ENCODE results near the gene ANKRD9.

The ANKRD9 gene

GRCh38 chr14:102471921-102472790, 37.4 kb downstream of the ANKRD9 start:
- no peak overlapping the region for H3K9ac ChIP-seq (ENCODE audit: low read length)
- no peak overlapping the region for H3K4me3 ChIP-seq (ENCODE audit: insufficient read depth, low read length, poor library complexity, severe bottlenecking)
- no peaks in the 10 kb centered on the region for H4K20me1 ChIP-seq (ENCODE audit: low read depth, low read length)
- H3K4me2 ChIP-seq (ENCODE audit: low read depth, low read length, poor library complexity, severe bottlenecking) = no peak overlapping the region
- no peaks in the 10 kb centered on the region for H3K27me3 ChIP-seq (ENCODE audit: low read length)
- no peaks in the 10 kb centered on the region for H3K79me2 ChIP-seq (ENCODE audit: insufficient read depth, low read length)
- no peak overlapping the region for H3K27ac ChIP-seq (ENCODE audit: low read depth, low read length)
- H3K9me2 ChIP-seq (replicated peaks; ENCODE audit: insufficient read depth, low read length) = no peaks in the 10 kb centered on the region
- H2AFZ ChIP-seq (ENCODE audit: low read depth, low read length, severe bottlenecking) = no peak overlapping the region
- no peaks in the 10 kb centered on the region for H3F3A ChIP-seq (ENCODE audit: insufficient read depth)
- TF ChIP-seq CTCF (IDR thresholded peaks at IDR 0.05; ENCODE audit: insufficient read depth, low read length, poor library complexity, severe bottlenecking) = no peak
- TF ChIP-seq EZH2phosphoT487 (conservative IDR thresholded peaks at IDR 0.05; ENCODE audit: low read length) = no peak
- no peaks in the 10 kb centered on the region for H3K9me3 ChIP-seq (ENCODE audit: insufficient read depth, low read length)
- H3K36me3 ChIP-seq (ENCODE audit: low read length) = no peaks in the 10 kb centered on the region

- no peak overlapping the region for H3K27ac ChIP-seq (ENCODE audit: low read depth, low read length)
- no peak overlapping the region for H2AFZ ChIP-seq (ENCODE audit: low read depth, low read length, severe bottlenecking)
- H3F3A ChIP-seq (ENCODE audit: insufficient read depth) = no peaks in the 10 kb centered on the region
- no peak for TF ChIP-seq EZH2phosphoT487 (conservative IDR thresholded peaks at IDR 0.05; ENCODE audit: low read length)
- TF ChIP-seq CTCF (IDR thresholded peaks at IDR 0.05; ENCODE audit: insufficient read depth, low read length, poor library complexity, severe bottlenecking) = no peak
- H3K4me3 ChIP-seq (ENCODE audit: insufficient read depth, low read length, poor library complexity, severe bottlenecking) = no peak overlapping the region
- H3K9me3 ChIP-seq (ENCODE audit: insufficient read depth, low read length) = no peaks in the 10 kb centered on the region
- H3K9me2 ChIP-seq (replicated peaks; ENCODE audit: insufficient read depth, low read length) = no peaks in the 10 kb centered on the region
- H3K79me2 ChIP-seq (ENCODE audit: insufficient read depth, low read length) = no peaks in the 10 kb centered on the region
- no peaks in the 10 kb centered on the region for H3K27me3 ChIP-seq (ENCODE audit: low read length)
- H4K20me1 ChIP-seq (ENCODE audit: low read depth, low read length) = no peaks in the 10 kb centered on the region
- H3K36me3 ChIP-seq (ENCODE audit: low read length) = no peaks in the 10 kb centered on the region
- H3K4me2 ChIP-seq (ENCODE audit: low read depth, low read length, poor library complexity, severe bottlenecking) = no peak overlapping the region
- no peak overlapping the region for H3K9ac ChIP-seq (ENCODE audit: low read length)
Measured at GRCh38 chr14:102469261-102469660, 40.3 kb downstream of the ANKRD9 start.

- no peak for TF ChIP-seq EZH2phosphoT487 (conservative IDR thresholded peaks at IDR 0.05; ENCODE audit: low read length)
- no peak for TF ChIP-seq CTCF (IDR thresholded peaks at IDR 0.05; ENCODE audit: insufficient read depth, low read length, poor library complexity, severe bottlenecking)
- Histone ChIP-seq H3K9ac (ENCODE audit: low read length) (no peak overlapping the region), H3K4me3 (ENCODE audit: insufficient read depth, low read length, poor library complexity, severe bottlenecking) (no peak overlapping the region), H3K27ac (ENCODE audit: low read depth, low read length) (no peak overlapping the region), H3K27me3 (ENCODE audit: low read length) (no peaks in the 10 kb centered on the region), H3F3A (ENCODE audit: insufficient read depth) (no peaks in the 10 kb centered on the region), H3K79me2 (ENCODE audit: insufficient read depth, low read length) (no peaks in the 10 kb centered on the region), H3K36me3 (ENCODE audit: low read length) (no peaks in the 10 kb centered on the region), H3K9me2 (replicated peaks; ENCODE audit: insufficient read depth, low read length) (no peaks in the 10 kb centered on the region), H2AFZ (ENCODE audit: low read depth, low read length, severe bottlenecking) (no peak overlapping the region), H3K9me3 (ENCODE audit: insufficient read depth, low read length) (no peaks in the 10 kb centered on the region), H4K20me1 (ENCODE audit: low read depth, low read length) (no peaks in the 10 kb centered on the region), H3K4me2 (ENCODE audit: low read depth, low read length, poor library complexity, severe bottlenecking) (no peak overlapping the region)
Measured at GRCh38 chr14:102464846-102465341, 44.7 kb downstream of the ANKRD9 start.

Measured in SU-DHL-6 (cell line).